ENCODE measurements around the gene WDR74. TPM values are rescaled to one million over a fixed set of nuclear protein-coding genes. Genes with fewer than 3 reads are reported as not detected.

Gene WDR74
- total and polyA plus RNA-seq, 2 of the 13 experiments (the other 11 are each of a cell fraction or from before 2014, with no cell fraction given), result 77.0 to 83.3 TPM

GRCh38 chr11:62880803-62881578 lies 41.6 kb upstream of the WDR74 start, which contains the start of gene SLC3A2 (continued):
- TF ChIP-seq ZNF724P (CRISPR knock-in tag; IDR thresholded peaks at IDR 0.05; ENCODE audit: borderline replicate concordance) (0 out of 2 replicates have a peak, but pooled peaks have one; percentile 14), ZSCAN25 (CRISPR knock-in tag; IDR thresholded peaks at IDR 0.05) (peak; percentile 81), ZSCAN31 (CRISPR knock-in tag; IDR thresholded peaks at IDR 0.05; ENCODE audit: low read depth) (no peak; the same call in 1 of the 2 replicates), POLR2AphosphoS2 (IDR thresholded peaks at IDR 0.05; ENCODE audit: low read depth, low read length) (peak; percentile 92), RARG (CRISPR knock-in tag; IDR thresholded peaks at IDR 0.05; ENCODE audit: low read depth) (no peak), ZNF101 (CRISPR knock-in tag; IDR thresholded peaks at IDR 0.05; ENCODE audit: borderline replicate concordance, low read depth) (0 out of 2 replicates have a peak, but pooled peaks have one; percentile 36), ZNF550 (CRISPR knock-in tag; IDR thresholded peaks at IDR 0.05; ENCODE audit: borderline replicate concordance) (0 out of 2 replicates have a peak, but pooled peaks have one; percentile 61), SUZ12 (IDR thresholded peaks at IDR 0.05; ENCODE audit: low read depth, low read length) (no peak), ZNF552 (CRISPR knock-in tag; IDR thresholded peaks at IDR 0.05; ENCODE audit: borderline replicate concordance) (no peak), MAF1 (CRISPR knock-in tag; IDR thresholded peaks at IDR 0.05; ENCODE audit: borderline replicate concordance) (no peak; the same call in 1 of the 2 replicates), HNRNPH1 (optimal IDR thresholded peaks at IDR 0.05; ENCODE audit: low read depth, low read length) (no peak), ZNF564 (CRISPR knock-in tag; IDR thresholded peaks at IDR 0.05) (peak; percentile 91), MIER3 (CRISPR knock-in tag; IDR thresholded peaks at IDR 0.05; ENCODE audit: borderline replicate concordance) (peak; percentile 77), KDM5A (IDR thresholded peaks at IDR 0.05; ENCODE audit: borderline replicate concordance, low read length) (no peak), SNAPC2 (CRISPR knock-in tag; IDR thresholded peaks at IDR 0.05) (no peak; the same call in none of the 2 replicates), PAWR (CRISPR knock-in tag; IDR thresholded peaks at IDR 0.05; ENCODE audit: borderline replicate concordance) (no peak), ZNF362 (CRISPR knock-in tag; IDR thresholded peaks at IDR 0.05; ENCODE audit: borderline replicate concordance) (peak; percentile 54; the same call in 1 of the 2 replicates), ZBTB25 (CRISPR knock-in tag; IDR thresholded peaks at IDR 0.05) (peak; percentile 23), ZNF143 (CRISPR knock-in tag; IDR thresholded peaks at IDR 0.05) (peak; percentile 47; the same call in 1 of the 2 replicates), MIER2 (CRISPR knock-in tag; IDR thresholded peaks at IDR 0.05) (no peak), PBX2 (CRISPR knock-in tag; IDR thresholded peaks at IDR 0.05) (no peak), ZC3H13 (CRISPR knock-in tag; IDR thresholded peaks at IDR 0.05) (peak; percentile 84; the same call in 1 of the 2 replicates), HMG20A (CRISPR knock-in tag; IDR thresholded peaks at IDR 0.05; ENCODE audit: borderline replicate concordance) (no peak), HNF4A (CRISPR knock-in tag; IDR thresholded peaks at IDR 0.05) (peak; percentile 56), ZNF121 (CRISPR knock-in tag; IDR thresholded peaks at IDR 0.05) (peak; percentile 28; the same call in 1 of the 2 replicates)

Measured in HepG2 (cell line).